NCI-H1436 (cell line): ENCODE results near the gene FLOT1.

ENCODE experiments used
- DNase-seq: peaks from one replicate; lab custom pipeline; 2025; lab: John Stamatoyannopoulos, UW

Gene FLOT1

DNA sequence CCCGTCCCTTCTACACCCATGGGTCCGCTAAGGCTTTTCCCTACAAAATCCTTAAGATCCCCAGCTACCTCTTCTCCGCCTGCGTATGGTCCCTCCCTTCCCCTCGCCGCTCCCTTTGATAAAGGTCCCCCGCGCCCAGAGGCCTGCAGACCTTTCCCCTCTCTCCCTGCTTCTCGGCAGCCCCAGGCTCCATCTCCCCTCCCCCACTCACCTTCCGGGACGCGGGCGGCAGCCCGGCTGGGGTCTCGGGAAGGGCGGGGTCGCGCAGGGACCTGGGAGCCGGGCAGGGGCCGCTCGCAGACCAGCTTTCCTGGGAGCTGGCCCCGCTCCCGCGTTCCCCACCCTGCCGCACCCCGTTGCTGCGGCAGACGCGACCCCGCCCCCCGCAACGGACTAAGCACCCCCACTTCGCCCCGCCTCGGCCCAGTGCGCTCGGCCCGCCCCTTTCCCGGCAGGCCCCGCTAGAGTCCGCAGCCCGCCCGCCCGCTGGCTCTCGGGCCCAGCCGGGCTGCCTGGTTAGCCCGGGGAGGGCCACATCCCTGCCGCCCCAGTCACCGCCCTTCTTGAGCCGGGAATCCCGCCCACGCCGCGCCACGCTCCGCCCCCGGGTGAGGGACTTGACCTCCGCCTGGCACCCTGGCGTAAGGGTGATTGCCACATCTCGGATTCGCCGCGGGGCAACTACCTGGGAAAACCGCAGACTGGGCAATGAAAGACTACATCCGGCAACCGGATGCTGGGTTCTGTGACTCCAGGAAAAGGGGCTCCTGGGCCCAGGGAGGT, at the start of gene FLOT1:
Gene FLOT1, minus strand, starts transcription at position 372 of the 783 bp plus-strand sequence. CDS start 498 bp downstream, outside the sequence.
- peak; percentile 77 for DNase-seq

GRCh38 chr6:30790724-30791383, 48.4 kb upstream of the FLOT1 start:
- DNase-seq = no peak

GRCh38 chr6:30789606-30790005, 47.1 kb upstream of the FLOT1 start:
- no peak for DNase-seq

- DNase-seq = no peak
Measured at GRCh38 chr6:30787954-30788353, 45.5 kb upstream of the FLOT1 start.

DNA sequence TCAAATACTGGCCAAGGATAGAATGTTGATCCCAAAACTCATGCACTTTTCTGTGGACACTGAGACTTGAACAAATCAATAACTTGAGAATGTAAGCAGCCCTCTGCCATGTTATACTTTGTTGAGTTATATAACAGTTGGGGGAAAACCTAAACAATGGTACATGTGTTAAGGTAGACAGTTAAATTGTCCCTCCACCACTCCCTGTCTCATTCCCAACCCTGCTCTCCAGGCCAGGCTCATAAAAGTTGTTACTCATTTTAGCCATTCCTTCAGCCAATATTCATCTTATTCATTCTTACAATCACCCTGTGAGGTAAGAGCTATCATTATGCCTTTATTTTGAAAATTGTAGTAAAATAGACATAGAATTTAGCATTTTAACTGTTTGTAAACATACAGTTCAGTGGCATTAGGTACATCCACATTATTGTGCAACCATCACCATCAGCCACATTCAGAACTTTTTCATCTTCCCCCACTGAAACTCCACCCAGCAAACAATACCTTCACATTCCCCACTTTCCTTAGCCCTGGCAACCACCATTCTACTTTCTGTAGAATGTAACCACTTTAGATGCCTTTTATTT, 40.0 kb upstream of the FLOT1 start:
- no peak for DNase-seq

GRCh38 chr6:30781743-30782424, 39.4 kb upstream of the FLOT1 start:
- peak; percentile 81 for DNase-seq

DNA sequence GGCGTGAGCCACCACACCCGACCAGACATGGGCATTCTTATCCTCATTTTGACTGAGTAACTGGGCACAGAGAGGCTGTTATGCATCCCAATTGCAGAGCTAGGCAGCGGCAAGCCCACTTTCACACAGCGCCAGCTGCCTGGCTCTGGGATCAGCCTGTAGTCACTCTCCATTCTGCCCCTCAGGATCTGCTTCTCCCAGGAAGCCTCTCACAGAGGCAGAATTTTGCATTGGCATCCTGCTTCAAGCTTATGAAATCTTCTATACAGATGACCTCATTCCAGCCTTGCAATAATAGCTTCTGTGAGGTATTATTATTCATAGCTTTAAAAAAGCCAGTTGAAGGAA, 38.9 kb upstream of the FLOT1 start:
- no peak for DNase-seq

DNA sequence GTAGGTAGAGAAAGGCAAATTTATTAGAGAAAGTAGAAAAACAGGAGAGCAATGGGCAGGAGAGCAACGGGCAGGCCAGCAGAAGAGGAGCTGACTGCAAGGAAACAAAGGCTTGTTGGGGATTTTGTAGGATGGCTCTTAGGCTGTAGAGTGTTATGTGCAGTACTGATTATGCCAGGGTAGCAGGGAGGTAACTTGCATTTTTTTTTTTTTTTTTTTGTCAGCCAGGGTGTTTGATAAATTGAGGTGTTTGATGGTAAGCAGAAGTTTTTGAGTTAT, 38.1 kb upstream of the FLOT1 start:
- DNase-seq = no peak

- no peak for DNase-seq
Measured at GRCh38 chr6:30779850-30780641, 37.6 kb upstream of the FLOT1 start.

DNA sequence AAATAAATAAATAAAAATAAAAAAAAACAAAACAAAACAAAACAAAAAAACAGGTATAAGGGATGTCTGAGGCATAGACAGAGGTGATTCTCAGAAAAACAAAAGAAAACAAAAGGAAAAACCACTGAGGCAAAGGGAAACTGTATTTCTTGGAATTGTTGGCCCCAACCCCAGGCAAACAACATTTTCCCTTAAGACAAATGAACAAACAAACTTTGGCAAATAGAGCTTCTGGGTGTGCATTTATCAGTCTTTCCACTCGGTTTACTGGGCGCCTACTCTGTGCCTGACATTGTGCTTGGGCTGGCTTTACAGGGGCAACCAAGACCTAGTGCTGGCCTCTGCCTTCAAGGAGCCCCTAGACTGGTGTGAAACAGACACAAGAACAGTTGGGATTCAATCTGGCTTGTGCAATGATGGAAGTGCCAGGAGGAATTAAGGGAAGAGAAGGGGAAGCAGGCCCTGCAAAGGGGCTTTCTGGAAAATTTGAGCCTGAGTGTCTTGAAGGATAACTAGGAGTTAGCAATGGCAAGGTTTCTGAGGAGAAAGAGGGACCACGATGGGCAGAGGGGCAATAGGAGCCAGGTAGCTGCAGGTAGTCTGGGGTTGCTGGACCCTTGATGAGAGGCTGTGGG, 35.6 kb upstream of the FLOT1 start:
- no peak for DNase-seq

DNA sequence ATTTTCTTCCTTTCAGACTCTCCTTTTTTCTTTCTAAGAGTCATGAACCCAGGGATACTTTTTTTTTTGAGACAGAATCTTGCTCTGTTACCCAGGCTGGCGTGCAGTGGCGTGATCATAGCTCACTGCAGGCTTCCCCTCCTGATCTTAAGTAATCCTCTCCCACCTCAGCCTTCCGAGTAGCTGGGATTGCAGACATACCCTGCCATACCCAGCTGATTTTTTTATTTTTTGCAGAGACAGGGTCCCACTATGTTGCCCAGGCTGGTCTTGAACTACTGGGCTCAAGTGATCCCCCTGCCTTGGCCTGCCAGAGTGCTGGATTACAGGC, 34.6 kb upstream of the FLOT1 start:
- DNase-seq = no peak

DNA sequence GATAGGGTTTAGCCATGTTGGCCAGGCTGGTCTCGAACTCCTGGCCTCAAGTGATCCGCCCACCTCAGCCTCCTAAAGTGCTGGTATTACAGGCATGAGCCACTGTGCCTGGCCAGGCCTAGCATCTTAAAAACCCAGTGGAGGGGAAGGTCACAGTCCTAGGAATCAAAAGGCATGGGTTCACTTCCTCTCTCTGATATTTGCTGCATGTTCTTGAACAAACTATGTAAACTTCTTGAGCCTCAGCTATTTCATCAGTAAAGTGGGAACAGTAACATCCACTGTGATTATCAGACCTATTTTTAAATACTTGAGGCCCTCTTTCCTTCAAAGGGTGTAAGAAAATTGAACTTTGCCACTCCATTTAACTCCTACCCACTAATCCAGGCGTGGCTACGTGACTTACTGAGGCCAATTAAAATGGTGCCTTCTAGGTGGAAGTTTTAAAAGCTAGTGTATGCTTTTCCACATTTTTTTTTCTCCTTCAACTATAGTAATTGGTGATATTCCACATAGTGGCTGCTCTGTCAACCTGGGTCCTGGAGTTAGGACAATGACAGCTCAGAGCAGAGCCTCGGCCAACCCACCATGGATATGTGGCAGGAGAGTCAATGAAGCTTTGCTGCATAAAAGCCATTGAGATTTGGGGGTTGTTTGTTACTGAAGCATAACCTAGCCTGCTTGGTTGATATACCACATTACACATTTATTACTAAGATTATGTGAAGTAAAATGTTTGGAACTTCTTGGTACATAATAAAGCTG, 34.1 kb upstream of the FLOT1 start:
- no peak for DNase-seq

DNA sequence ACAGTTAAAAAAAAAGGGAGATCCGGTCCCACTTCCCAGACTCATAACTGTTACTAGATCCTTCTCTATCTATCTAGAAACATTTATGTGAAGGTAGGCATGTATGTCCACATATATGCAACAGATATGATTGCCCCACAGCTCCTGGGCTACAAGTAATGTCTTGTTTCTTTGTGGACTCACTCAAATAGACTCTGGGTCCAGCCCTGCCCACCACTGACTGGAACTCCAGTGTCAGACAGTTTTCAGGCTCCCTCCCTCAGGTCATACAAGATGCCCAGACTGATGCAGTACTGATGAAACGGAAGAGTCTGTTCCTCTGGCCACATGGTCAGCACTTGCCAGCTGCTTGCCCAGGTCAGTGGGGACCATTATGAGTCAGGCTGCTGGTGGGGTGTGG, 32.6 kb upstream of the FLOT1 start:
- no peak for DNase-seq

GRCh38 chr6:30774701-30775100, 32.2 kb upstream of the FLOT1 start:
- no peak for DNase-seq

- no peak for DNase-seq
Measured at GRCh38 chr6:30770592-30770991, 28.1 kb upstream of the FLOT1 start.

DNA sequence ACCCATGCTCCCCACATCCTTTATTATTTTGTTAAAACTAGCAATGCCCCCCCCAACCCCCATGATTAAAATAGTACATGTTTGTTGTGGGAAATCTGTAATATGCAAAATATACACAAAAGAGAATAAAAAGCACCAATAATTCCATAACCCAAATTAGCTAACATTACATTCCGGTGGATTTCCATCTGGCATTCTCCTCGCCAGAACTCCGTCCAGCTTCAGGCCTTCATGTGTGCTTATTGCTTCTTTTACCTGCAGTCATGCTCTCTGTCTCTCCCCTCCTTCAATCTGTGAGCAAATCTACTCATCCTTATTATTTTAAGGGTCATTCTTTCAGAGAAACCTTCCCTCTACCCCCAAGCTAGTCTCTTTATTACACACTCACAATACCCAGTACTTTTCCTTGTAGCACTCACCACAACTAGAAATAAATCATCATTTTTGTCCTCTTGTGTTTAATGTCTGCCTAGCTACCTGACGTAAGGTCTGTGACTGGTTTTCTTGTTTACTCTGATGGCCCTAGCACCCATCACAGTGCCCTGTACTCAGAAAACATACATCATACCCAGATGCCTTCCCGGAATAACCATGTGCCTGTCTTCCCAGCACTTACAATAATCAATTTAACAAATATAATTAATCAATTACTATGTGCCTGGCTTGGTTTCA, 27.5 kb upstream of the FLOT1 start:
- DNase-seq = no peak

DNA sequence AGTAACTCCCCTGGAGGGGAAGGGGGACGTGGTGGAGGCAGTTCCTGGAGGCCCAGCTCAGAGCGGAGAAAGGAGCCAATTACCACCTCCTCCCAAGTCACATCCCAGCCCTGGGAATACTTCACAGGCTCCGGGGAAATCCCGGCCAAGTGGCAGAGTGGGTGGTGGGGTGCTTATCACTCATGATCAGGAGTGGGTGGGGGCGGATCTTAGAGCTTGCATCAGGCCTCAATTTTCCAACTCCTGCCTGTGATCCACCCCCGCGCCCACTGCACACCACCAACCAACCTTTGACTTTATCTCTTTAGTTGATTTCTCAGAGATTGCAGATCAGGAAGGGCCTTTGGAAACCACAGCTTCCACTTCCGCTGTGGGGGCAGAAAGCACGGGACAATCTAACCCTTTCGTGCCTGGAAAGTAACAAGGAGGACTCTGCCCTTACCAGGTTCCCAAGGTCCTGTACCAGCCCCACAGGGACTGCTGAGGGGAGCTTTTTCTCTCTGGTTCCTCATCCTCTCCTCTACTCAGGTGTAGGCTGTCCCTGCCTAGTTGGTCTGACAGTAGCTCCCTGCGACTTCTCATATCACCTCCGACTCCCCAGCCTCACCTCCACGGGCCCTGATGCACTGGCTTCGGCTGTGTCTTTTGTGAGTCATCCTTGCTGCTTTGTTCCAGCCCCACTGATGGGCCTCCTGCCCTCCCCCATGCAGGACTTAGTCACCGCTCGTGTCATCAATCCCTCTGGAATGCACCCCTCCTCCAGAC, 26.8 kb upstream of the FLOT1 start:
- no peak for DNase-seq

GRCh38 chr6:30768634-30769087, 26.2 kb upstream of the FLOT1 start:
- DNase-seq = no peak

DNA sequence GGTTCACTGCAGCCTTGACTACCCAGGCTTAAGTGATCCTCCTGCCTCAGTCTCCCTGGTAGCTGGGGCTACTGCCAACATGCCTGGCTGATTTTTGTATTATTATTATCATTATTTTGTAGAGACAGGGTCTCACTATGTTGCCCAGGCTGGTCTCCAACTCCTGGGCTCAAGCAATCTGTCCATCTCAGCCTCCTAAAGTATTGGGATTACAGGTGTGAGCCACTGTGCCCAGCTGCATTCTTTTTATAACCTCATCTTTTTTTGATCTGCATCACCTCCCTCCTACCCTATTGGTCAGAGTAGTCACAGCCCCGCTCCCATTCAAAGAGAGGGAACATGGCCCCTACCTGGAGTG, 25.4 kb upstream of the FLOT1 start:
- no peak for DNase-seq
